ENCODE measurements around the gene TOPBP1.

- TF ChIP-seq CTCF (IDR thresholded peaks at IDR 0.05; ENCODE audit: low read depth, low read length) (no peak), POLR2A (IDR thresholded peaks at IDR 0.05; ENCODE audit: extremely low read depth, insufficient read length) (no peak), MYC (IDR thresholded peaks at IDR 0.05; ENCODE audit: low read depth, low read length) (no peak)
- TF ChIP-seq, protein P1, sequence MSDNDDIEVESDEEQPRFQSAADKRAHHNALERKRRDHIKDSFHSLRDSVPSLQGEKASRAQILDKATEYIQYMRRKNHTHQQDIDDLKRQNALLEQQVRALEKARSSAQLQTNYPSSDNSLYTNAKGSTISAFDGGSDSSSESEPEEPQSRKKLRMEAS (IDR thresholded peaks at IDR 0.05; ENCODE audit: low read depth, low read length) = no peak
Measured at GRCh38 chr3:133608388-133608787, 53.4 kb downstream of the TOPBP1 start.

All from NB4 (cell line).